ENCODE measurements around the gene TCN2. TPM values are rescaled to one million over a fixed set of nuclear protein-coding genes. Genes with fewer than 3 reads are reported as not detected.
"Not testable (repeated sequence)": the region's sequence is repeated elsewhere in the genome, so short reads cannot be mapped to it uniquely, and the experiment has no call there.

TCN2 gene
- total RNA-seq, 1 experiment from 2014 or later, result 1.8 TPM

- in situ Hi-C loops (cut with HindIII; ENCODE audit: low pct_unique_long_range_greater_than_20kb, low sequenced_read_pairs); DNase-seq (ENCODE audit: low read depth, low spot score): not testable (repeated sequence)
Measured at GRCh38 chr22:30631469-30631868, 24.5 kb downstream of the TCN2 start.

- peak; percentile 89 for DNase-seq (ENCODE audit: low read depth, low spot score)
- in situ Hi-C loops (cut with HindIII; ENCODE audit: low pct_unique_long_range_greater_than_20kb, low sequenced_read_pairs), result no loop called here
Measured at GRCh38 chr22:30634471-30635233, 27.7 kb downstream of the TCN2 start.

- in situ Hi-C loops (cut with HindIII; ENCODE audit: low pct_unique_long_range_greater_than_20kb, low sequenced_read_pairs), result no loop called here
- peak; percentile 88 for DNase-seq (ENCODE audit: low read depth, low spot score)
Measured at GRCh38 chr22:30635273-30636225, 28.6 kb downstream of the TCN2 start, which contains the start of gene SLC35E4. Gene SLC35E4, plus strand, starts transcription at chr22:30635781. Its CDS starts 670 bp downstream, at chr22:30636451.

GRCh38 chr22:30636226-30637077, 29.5 kb downstream of the TCN2 start:
- no peak for DNase-seq (ENCODE audit: low read depth, low spot score)
- in situ Hi-C loops (cut with HindIII; ENCODE audit: low pct_unique_long_range_greater_than_20kb, low sequenced_read_pairs), result no loop called here

GRCh38 chr22:30637701-30638114, 30.7 kb downstream of the TCN2 start:
- in situ Hi-C loops (cut with HindIII; ENCODE audit: low pct_unique_long_range_greater_than_20kb, low sequenced_read_pairs), result no loop called here
- DNase-seq (ENCODE audit: low read depth, low spot score), result no peak

GRCh38 chr22:30640361-30640760, 33.4 kb downstream of the TCN2 start:
- in situ Hi-C loops (cut with HindIII; ENCODE audit: low pct_unique_long_range_greater_than_20kb, low sequenced_read_pairs), result no loop called here
- no peak for DNase-seq (ENCODE audit: low read depth, low spot score)

GRCh38 chr22:30640839-30641430, 34.0 kb downstream of the TCN2 start:
- in situ Hi-C loops (cut with HindIII; ENCODE audit: low pct_unique_long_range_greater_than_20kb, low sequenced_read_pairs), result no loop called here
- no peak for DNase-seq (ENCODE audit: low read depth, low spot score)

GRCh38 chr22:30643055-30643875, 36.3 kb downstream of the TCN2 start:
- DNase-seq (ENCODE audit: low read depth, low spot score), result no peak
- in situ Hi-C loops (cut with HindIII; ENCODE audit: low pct_unique_long_range_greater_than_20kb, low sequenced_read_pairs), result no loop called here

- in situ Hi-C loops (cut with HindIII; ENCODE audit: low pct_unique_long_range_greater_than_20kb, low sequenced_read_pairs), result no loop called here
- no peak for DNase-seq (ENCODE audit: low read depth, low spot score)
Measured at GRCh38 chr22:30646518-30647160, 39.7 kb downstream of the TCN2 start.

GRCh38 chr22:30647536-30647935, 40.6 kb downstream of the TCN2 start:
- in situ Hi-C loops (cut with HindIII; ENCODE audit: low pct_unique_long_range_greater_than_20kb, low sequenced_read_pairs), result no loop called here

GRCh38 chr22:30648825-30649224, 41.9 kb downstream of the TCN2 start:
- DNase-seq (ENCODE audit: low read depth, low spot score), result no peak
- in situ Hi-C loops (cut with HindIII; ENCODE audit: low pct_unique_long_range_greater_than_20kb, low sequenced_read_pairs), result no loop called here

More at GRCh38 chr22:30647536-30647935, 40.6 kb downstream of the TCN2 start:
- no peak for DNase-seq (ENCODE audit: low read depth, low spot score)

GRCh38 chr22:30649430-30650007, 42.5 kb downstream of the TCN2 start:
- in situ Hi-C loops (cut with HindIII; ENCODE audit: low pct_unique_long_range_greater_than_20kb, low sequenced_read_pairs), result no loop called here
- no peak for DNase-seq (ENCODE audit: low read depth, low spot score)

- DNase-seq (ENCODE audit: low read depth, low spot score), result no peak
- in situ Hi-C loops (cut with HindIII; ENCODE audit: low pct_unique_long_range_greater_than_20kb, low sequenced_read_pairs), result no loop called here
Measured at GRCh38 chr22:30650508-30651116, 43.6 kb downstream of the TCN2 start.

GRCh38 chr22:30652852-30653251, 45.9 kb downstream of the TCN2 start:
- in situ Hi-C loops (cut with HindIII; ENCODE audit: low pct_unique_long_range_greater_than_20kb, low sequenced_read_pairs), result no loop called here

GRCh38 chr22:30654361-30654760, 47.4 kb downstream of the TCN2 start:
- no peak for DNase-seq (ENCODE audit: low read depth, low spot score)
- in situ Hi-C loops (cut with HindIII; ENCODE audit: low pct_unique_long_range_greater_than_20kb, low sequenced_read_pairs), result no loop called here

More at GRCh38 chr22:30652852-30653251, 45.9 kb downstream of the TCN2 start:
- no peak for DNase-seq (ENCODE audit: low read depth, low spot score)

Data from SK-MEL-5 (cell line).